GM12878 (cell line): ENCODE results near the gene STK40. TPM values are rescaled to one million over a fixed set of nuclear protein-coding genes. Genes with fewer than 3 reads are reported as not detected.

Source experiments
- ATAC-seq: fragments of 200-7000 bp; cut with Tn5 transposase; 3 replicates; pipeline ENCODE4 v1.9.1; 2020; ENCODE audit warnings: mild to moderate bottlenecking, moderate library complexity
- BruUV-seq: library from RNA; stranded (reverse); fragments of 400-500 nt; replicated peaks from 2 replicates; lab custom pipeline; 2021; lab: Mats Ljungman, UMichigan
- CTCF ChIA-PET: fragments of 300-600 bp; sonication (Branson Sonifier 250); formaldehyde crosslinking; extraction: SDS; loops from one replicate; lab custom pipeline; 2021; ENCODE audit warnings: inconsistent platforms; lab: Yijun Ruan, JAX
- POLR2A ChIA-PET: fragments of 350-600 bp; formaldehyde crosslinking; extraction: SDS; loops from one replicate; lab custom pipeline; 2021; ENCODE audit warnings: inconsistent platforms; lab: Charles Lee
- RAD21 ChIA-PET: fragments of 300-600 bp; sonication (Branson Sonifier 250); formaldehyde crosslinking; loops from one replicate; lab custom pipeline; 2023; ENCODE audit warnings: antibody characterized with exemption; ENCODE audit not compliant: unreplicated experiment; lab: Charles Lee
- SMC1A ChIA-PET: fragments of 300-600 bp; sonication (Branson Sonifier 250); formaldehyde crosslinking; loops from one replicate; lab custom pipeline; 2023; ENCODE audit not compliant: unreplicated experiment, uncharacterized antibody; lab: Charles Lee
- DNase-seq: peaks from one replicate; pipeline ENCODE4 v3.0.0-alpha.2; 2011; ENCODE audit warnings: low read depth, low spot score
- FAIRE-seq: peaks from 3 replicates; lab custom pipeline; 2011; peaks lifted over from hg19 to GRCh38; lab: Jason Lieb, UNC
- H2AFZ ChIP-seq: 2 replicates; pipeline ENCODE4 v1.6.0; 2011; ENCODE audit warnings: low read depth, low read length, control low read depth; ENCODE audit not compliant: control insufficient read depth
- H3K27ac ChIP-seq: 2 replicates; pipeline ENCODE4 v1.5.1; 2011; ENCODE audit warnings: control low read depth; ENCODE audit not compliant: control insufficient read depth, insufficient read depth
- H3K27me3 ChIP-seq, 2 experiments: replicated peaks in 1 of 2; 2 replicates each; pipeline versions ENCODE4 v1.6.0 to v1.6.1; 2011; ENCODE audit warnings: low read length in 1 of 2; ENCODE audit not compliant: control insufficient read depth in 2 of 2, insufficient read depth in 2 of 2
- H3K36me3 ChIP-seq, 2 experiments: 2 replicates each; pipeline ENCODE4 v1.5.1; 2011; ENCODE audit warnings: low read length in 1 of 2; ENCODE audit not compliant: control insufficient read depth in 2 of 2, insufficient read depth in 2 of 2
- H3K4me1 ChIP-seq: 2 replicates; pipeline ENCODE4 v1.6.1; 2011; ENCODE audit warnings: mild to moderate bottlenecking, low read length, moderate library complexity, mixed read lengths; ENCODE audit not compliant: control insufficient read depth, insufficient read depth
- H3K4me2 ChIP-seq: 2 replicates; pipeline ENCODE4 v1.6.0; 2011; ENCODE audit warnings: control low read depth; ENCODE audit not compliant: control insufficient read depth, insufficient read depth
- H3K4me3 ChIP-seq: fragments of 200-600 bp; sonication (generic); 2 replicates; pipeline ENCODE4 v1.5.1; 2016
- H3K79me2 ChIP-seq: 2 replicates; pipeline ENCODE4 v1.6.0; 2011; ENCODE audit warnings: low read length; ENCODE audit not compliant: control insufficient read depth, insufficient read depth
- H3K9ac ChIP-seq: 2 replicates; pipeline ENCODE4 v1.8.0; 2011; ENCODE audit warnings: low read length, control low read depth, mixed read lengths; ENCODE audit not compliant: control insufficient read depth, insufficient read depth
- H3K9me3 ChIP-seq: replicated peaks from 3 replicates; pipeline ENCODE4 v1.5.1; 2011; ENCODE audit warnings: mild to moderate bottlenecking, low read length; ENCODE audit not compliant: control insufficient read depth, insufficient read depth
- H4K20me1 ChIP-seq: 2 replicates; pipeline ENCODE4 v1.6.0; 2011; ENCODE audit not compliant: control insufficient read depth, insufficient read depth
- ATF7 ChIP-seq: fragments of 450-650 bp; IDR thresholded peaks from 2 replicates; pipeline ENCODE4 v1.6.1; 2016; ENCODE audit warnings: low read depth, mild to moderate bottlenecking
- EED ChIP-seq: sonication (generic); IDR thresholded peaks from 2 replicates; pipeline ENCODE4 v1.6.1; 2016; ENCODE audit warnings: antibody characterized with exemption, low read depth
- FOXM1 ChIP-seq: IDR thresholded peaks from 2 replicates; pipeline ENCODE4 v1.6.1; 2012; ENCODE audit warnings: low read depth, mild to moderate bottlenecking, inconsistent platforms, low read length, moderate library complexity
- HDGF ChIP-seq: fragments of 450-650 bp; IDR thresholded peaks from 2 replicates; pipeline ENCODE4 v1.6.1; 2016; ENCODE audit warnings: antibody characterized with exemption
- IKZF2 ChIP-seq, 2 experiments: fragments of 450-650 bp; IDR thresholded peaks; 2 replicates each; pipeline ENCODE4 v1.6.1; 2017; ENCODE audit warnings: mild to moderate bottlenecking in 2 of 2, moderate library complexity in 2 of 2
- MTA2 ChIP-seq: fragments of 450-650 bp; IDR thresholded peaks from 2 replicates; pipeline ENCODE4 v1.6.1; 2016; ENCODE audit warnings: low read depth, mild to moderate bottlenecking, moderate library complexity
- NR2C1 ChIP-seq: fragments of 450-650 bp; IDR thresholded peaks from 2 replicates; pipeline ENCODE4 v1.6.1; 2017; ENCODE audit warnings: antibody characterized with exemption, mild to moderate bottlenecking, moderate library complexity
- PKNOX1 ChIP-seq: fragments of 450-650 bp; IDR thresholded peaks from 2 replicates; pipeline ENCODE4 v1.6.1; 2016; ENCODE audit warnings: mild to moderate bottlenecking
- POU2F2 ChIP-seq: IDR thresholded peaks from 3 replicates; pipeline ENCODE4 v1.6.1; 2011; ENCODE audit warnings: low read depth, mild to moderate bottlenecking, low read length, borderline replicate concordance
- SKIL ChIP-seq: fragments of 450-650 bp; IDR thresholded peaks from 2 replicates; pipeline ENCODE4 v1.6.1; 2017; ENCODE audit warnings: mild to moderate bottlenecking, low read depth, inconsistent platforms; ENCODE audit not compliant: poor library complexity, severe bottlenecking
- SPI1 ChIP-seq: IDR thresholded peaks from 2 replicates; pipeline ENCODE4 v1.6.1; 2011; ENCODE audit warnings: low read depth, mild to moderate bottlenecking, low read length, moderate library complexity, borderline replicate concordance; ENCODE audit not compliant: insufficient read depth
- STAT3 ChIP-seq: IDR thresholded peaks from 2 replicates; pipeline ENCODE4 v1.6.1; 2011; ENCODE audit warnings: low read depth, low read length, improper control_type of control experiment
- TCF7 ChIP-seq: IDR thresholded peaks from 2 replicates; pipeline ENCODE4 v1.6.1; 2014; ENCODE audit warnings: antibody characterized with exemption, borderline replicate concordance
- ZNF24 ChIP-seq: fragments of 450-650 bp; IDR thresholded peaks from 2 replicates; pipeline ENCODE4 v1.6.1; 2017; ENCODE audit warnings: antibody characterized with exemption, mild to moderate bottlenecking
- WGBS: methylation state at CpG from one replicate; pipeline ENCODE4 v1.1.6; 2016; ENCODE audit warnings: low lambda C conversion rate; ENCODE audit not compliant: insufficient replicate concordance, insufficient coverage; ENCODE audit errors: missing lambda C conversion rate; 5-methylcytosine and 5-hydroxymethylcytosine counted together
- in situ Hi-C: fragments of 300-500 bp; cut with MboI; formaldehyde crosslinking; loops from 9 replicates; pipeline ENCODE4 v1.14.3; 2018; ENCODE audit warnings: mixed read lengths
- intact Hi-C: fragments of 100-400 bp; cut with micrococcal nuclease; formaldehyde crosslinking; loops from one replicate; pipeline ENCODE4 v1.14.2; 2022; ENCODE audit not compliant: unreplicated experiment
- polyA plus RNA-seq, 11 experiments: library from polyadenylated mRNA; depleted of rRNA in 4 of 11; unstranded in 6 of 11; stranded (reverse) in 5 of 11; fragments of >200 nt; fragmentation: Nextera tagmentation in 4 of 11; fragmentation: Illumina TruSeq in 1 of 11; extraction: Ambion mirVana in 4 of 11; extraction: Trizol in 1 of 11; gene quantifications; 1 replicate in 1 of 11; 2 replicates in 10 of 11; pipeline versions ENCODE4 v1.2.1 to v1.2.3, GENCODE V29; 2011 to 2016; ENCODE audit warnings: inconsistent platforms in 2 of 11, missing spikeins in 2 of 11, low read depth in 1 of 11
- total RNA-seq, 4 experiments: library from RNA; depleted of rRNA in 3 of 4; stranded (reverse); fragments of >200 nt in 3 of 4; fragmentation: Illumina TruSeq in 1 of 4; extraction: Trizol in 1 of 4; gene quantifications; 2 replicates each; pipeline versions ENCODE4 v1.2.1 to v1.2.3, GENCODE V29; 2013 to 2021
- TF ChIP-seq, protein P1 (sequence below): fragments of 450-650 bp; IDR thresholded peaks from 2 replicates; pipeline ENCODE4 v1.6.1; 2017; ENCODE audit warnings: borderline replicate concordance
- TF ChIP-seq, protein P2 (sequence below): fragments of 450-650 bp; IDR thresholded peaks from 2 replicates; pipeline ENCODE4 v1.6.1; 2017; ENCODE audit warnings: mild to moderate bottlenecking

STK40 gene
- total and polyA plus RNA-seq, 10 of the 15 experiments (the other 5 are each of a cell fraction or from before 2014, with no cell fraction given) = 0.27 to 51.0 (median 29.5) TPM

DNA sequence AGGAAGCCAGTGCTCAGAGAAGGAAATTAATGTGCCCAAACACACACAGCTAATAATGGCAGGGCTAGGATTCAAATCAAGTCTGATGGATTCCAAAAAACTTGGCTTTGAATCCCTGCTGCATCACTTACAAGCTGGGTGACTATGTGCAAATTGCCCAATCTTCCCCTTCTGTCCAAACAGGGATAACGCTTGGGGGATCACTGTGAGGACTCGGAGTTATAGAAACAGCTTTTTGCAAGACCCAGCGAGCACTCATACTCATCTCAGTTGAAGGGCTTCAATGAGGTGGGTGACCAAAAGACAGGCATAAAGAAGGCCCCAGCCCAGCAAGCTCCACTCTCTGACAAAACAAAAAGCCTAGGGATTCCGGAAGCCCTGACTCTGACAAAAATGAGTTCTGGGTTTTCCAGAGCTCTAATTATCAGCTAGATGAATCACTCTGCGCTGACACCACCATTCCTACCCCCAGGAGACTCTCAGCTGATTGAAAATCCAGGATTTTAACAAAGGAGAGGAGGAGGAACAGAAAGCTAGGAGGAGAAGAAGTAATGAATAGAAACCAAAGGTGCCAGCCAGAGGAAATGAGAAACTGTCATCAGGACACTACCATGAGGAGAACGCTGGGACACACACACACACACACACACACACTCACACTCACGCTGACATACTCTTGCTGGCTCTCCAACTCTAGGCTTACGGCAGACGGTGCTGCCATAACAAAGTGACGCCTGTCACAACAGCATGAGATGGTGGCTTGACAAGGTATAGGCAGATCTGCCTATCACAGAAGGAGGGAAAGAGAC is 1.6 kb upstream of the STK40 start:
- intact Hi-C loops (loop anchor here (10.0 kb wide), 2 partner anchors 163 to 233 kb away; partner anchors contain the start of genes MAP7D1 and THRAP3), in situ Hi-C loops (no loop called here)
- peaks cover 31% of the 10 kb centered on the region for H3K79me2 ChIP-seq
- 51% methylated on average over 10 of the region's 10 CpGs for WGBS
- peak overlapping the region; percentile 76 for H3K4me3 ChIP-seq
- BruUV-seq = no TSS peak
- H3K4me2 ChIP-seq = peak overlapping the region; percentile 91
- no peaks in the 10 kb centered on the region for H3K27me3 ChIP-seq
- H2AFZ ChIP-seq = no peak overlapping the region
- DNase-seq (no peak), FAIRE-seq (no peak), ATAC-seq (no peak)
- peak overlapping the region; percentile 96 for H3K9ac ChIP-seq
- ChIA-PET RAD21 (interaction anchor here (0.8 to 3.6 kb wide), 17 partner anchors 8 to 238 kb away, joined by 3 to 20 read pairs (median 4); partner anchors contain the start of genes LSM10, THRAP3 and TRAPPC3), SMC1A (interaction anchor here (0.8 to 2.1 kb wide), 10 partner anchors 10 to 237 kb away, joined by 3 to 36 read pairs (median 5); partner anchors contain the start of genes LSM10 and TRAPPC3), CTCF (interaction anchor here (0.7 to 4.6 kb wide), 13 partner anchors 10 to 237 kb away, joined by 3 to 35 read pairs (median 6); partner anchors contain the start of genes LSM10 and TRAPPC3), POLR2A (interaction anchor here (0.5 to 3.9 kb wide), 13 partner anchors 10 to 910 kb away, joined by 3 to 79 read pairs (median 7); partner anchors contain the start of genes LSM10, MAP7D1, SH3D21 and THRAP3)
- H3K36me3 ChIP-seq = peaks cover 0 to 9% of the 10 kb centered on the region in 2 experiments; a peak in 1 of 4 replicates
- H3K9me3 ChIP-seq = no peaks in the 10 kb centered on the region; the same call in 2 of the 3 replicates
- H3K27ac ChIP-seq = peak overlapping the region; percentile 99
- no peaks in the 10 kb centered on the region for H4K20me1 ChIP-seq
- H3K4me1 ChIP-seq = peaks cover 61% of the 10 kb centered on the region
- TF ChIP-seq SKIL (peak; percentile 33), MTA2 (no peak), ZNF24 (no peak), STAT3 (no peak), TCF7 (no peak), ATF7 (peak; percentile 9; the same call in 1 of the 2 replicates), HDGF (0 out of 2 replicates have a peak, but pooled peaks have one; percentile 58), SPI1 (peak; percentile 9; the same call in 1 of the 2 replicates), POU2F2 (no peak), NR2C1 (no peak), EED (peak; percentile 22; the same call in 1 of the 2 replicates), IKZF2 (IDR thresholded peaks at IDR 0.05) (peak; percentile 58 to 68), FOXM1 (no peak), PKNOX1 (peak; percentile 27; the same call in 1 of the 2 replicates)
- TF ChIP-seq, protein P1, sequence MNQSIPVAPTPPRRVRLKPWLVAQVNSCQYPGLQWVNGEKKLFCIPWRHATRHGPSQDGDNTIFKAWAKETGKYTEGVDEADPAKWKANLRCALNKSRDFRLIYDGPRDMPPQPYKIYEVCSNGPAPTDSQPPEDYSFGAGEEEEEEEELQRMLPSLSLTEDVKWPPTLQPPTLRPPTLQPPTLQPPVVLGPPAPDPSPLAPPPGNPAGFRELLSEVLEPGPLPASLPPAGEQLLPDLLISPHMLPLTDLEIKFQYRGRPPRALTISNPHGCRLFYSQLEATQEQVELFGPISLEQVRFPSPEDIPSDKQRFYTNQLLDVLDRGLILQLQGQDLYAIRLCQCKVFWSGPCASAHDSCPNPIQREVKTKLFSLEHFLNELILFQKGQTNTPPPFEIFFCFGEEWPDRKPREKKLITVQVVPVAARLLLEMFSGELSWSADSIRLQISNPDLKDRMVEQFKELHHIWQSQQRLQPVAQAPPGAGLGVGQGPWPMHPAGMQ = no peak
- TF ChIP-seq, protein P2, sequence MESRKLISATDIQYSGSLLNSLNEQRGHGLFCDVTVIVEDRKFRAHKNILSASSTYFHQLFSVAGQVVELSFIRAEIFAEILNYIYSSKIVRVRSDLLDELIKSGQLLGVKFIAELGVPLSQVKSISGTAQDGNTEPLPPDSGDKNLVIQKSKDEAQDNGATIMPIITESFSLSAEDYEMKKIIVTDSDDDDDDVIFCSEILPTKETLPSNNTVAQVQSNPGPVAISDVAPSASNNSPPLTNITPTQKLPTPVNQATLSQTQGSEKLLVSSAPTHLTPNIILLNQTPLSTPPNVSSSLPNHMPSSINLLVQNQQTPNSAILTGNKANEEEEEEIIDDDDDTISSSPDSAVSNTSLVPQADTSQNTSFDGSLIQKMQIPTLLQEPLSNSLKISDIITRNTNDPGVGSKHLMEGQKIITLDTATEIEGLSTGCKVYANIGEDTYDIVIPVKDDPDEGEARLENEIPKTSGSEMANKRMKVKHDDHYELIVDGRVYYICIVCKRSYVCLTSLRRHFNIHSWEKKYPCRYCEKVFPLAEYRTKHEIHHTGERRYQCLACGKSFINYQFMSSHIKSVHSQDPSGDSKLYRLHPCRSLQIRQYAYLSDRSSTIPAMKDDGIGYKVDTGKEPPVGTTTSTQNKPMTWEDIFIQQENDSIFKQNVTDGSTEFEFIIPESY = no peak
